Neural cell (in vitro differentiated cells): ENCODE results near the gene C17orf58.

Experiments
- CTCF ChIP-seq: fragments of 450-650 bp; IDR thresholded peaks from 2 replicates; pipeline ENCODE4 v1.5.1; 2014; ENCODE audit warnings: antibody characterized with exemption, mild to moderate bottlenecking, moderate library complexity; ENCODE audit not compliant: poor library complexity, severe bottlenecking
- EZH2 ChIP-seq: fragments of 200-600, 300-800 bp; shearing (Covaris generic), sonication (generic); IDR thresholded peaks from 2 replicates; pipeline ENCODE4 v1.6.1; 2014; ENCODE audit warnings: antibody characterized with exemption, low read length, borderline replicate concordance, mild to moderate bottlenecking; ENCODE audit not compliant: insufficient read depth, poor library complexity, severe bottlenecking
- POLR2AphosphoS5 ChIP-seq: IDR thresholded peaks from 2 replicates; pipeline ENCODE4 v1.6.1; 2012
- RAD21 ChIP-seq: fragments of 450-650 bp; conservative IDR thresholded peaks from 2 replicates; pipeline ENCODE4 v1.6.1; 2014; ENCODE audit warnings: antibody characterized with exemption, mild to moderate bottlenecking, moderate library complexity
- REST ChIP-seq: IDR thresholded peaks from 2 replicates; pipeline ENCODE4 v1.6.1; 2012; ENCODE audit warnings: borderline replicate concordance
- SMC3 ChIP-seq: fragments of 450-650 bp; conservative IDR thresholded peaks from 2 replicates; pipeline ENCODE4 v1.6.1; 2014; ENCODE audit warnings: antibody characterized with exemption, mild to moderate bottlenecking, moderate library complexity; ENCODE audit not compliant: poor library complexity
- TAF1 ChIP-seq: IDR thresholded peaks from 2 replicates; pipeline ENCODE4 v1.6.1; 2012; ENCODE audit warnings: low read depth

DNA sequence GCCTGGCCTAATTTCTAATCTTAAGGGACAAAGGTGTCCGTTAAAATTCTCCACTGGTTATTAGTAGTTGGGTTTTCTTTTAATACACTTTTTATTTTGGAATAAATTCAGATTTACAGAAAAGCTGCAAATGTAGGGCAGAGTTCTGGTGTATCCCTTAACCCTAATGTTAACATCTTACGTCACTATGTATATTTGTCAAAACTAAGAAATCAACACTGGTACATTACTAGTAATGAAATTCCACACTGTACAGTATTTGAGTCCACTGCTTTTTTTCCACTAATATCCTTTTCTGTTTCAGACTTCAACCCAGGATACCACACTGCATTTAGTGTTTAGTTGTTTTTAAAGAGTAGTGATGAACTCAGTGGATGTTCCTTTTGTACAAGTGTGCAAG, 20.6 kb upstream of the C17orf58 start:
- no peak for TF ChIP-seq CTCF
- no peak for TF ChIP-seq POLR2AphosphoS5
- TF ChIP-seq EZH2: no peak
- TF ChIP-seq SMC3: no peak
- TF ChIP-seq RAD21: no peak
- TF ChIP-seq REST: no peak
- TF ChIP-seq TAF1: no peak
